Measurements from ENCODE around the gene AKT2. TPM values are rescaled to one million over a fixed set of nuclear protein-coding genes. Genes with fewer than 3 reads are reported as not detected.
A peak's percentile ranks its signal among the peaks of the same experiment; 100 is the strongest.

The AKT2 gene
- total RNA-seq, 6 experiments from 2014 or later, result 83.2 to 132 (median 107) TPM

- TF ChIP-seq POLR2A (IDR thresholded peaks at IDR 0.05), result no peak
- TF ChIP-seq CTCF (IDR thresholded peaks at IDR 0.05), result no peak
- H3K27me3 ChIP-seq, result no peaks in the 10 kb centered on the region
- H3K4me1 ChIP-seq, result peaks cover 0 to 5% (median 0%) of the 10 kb centered on the region in 4 donors
- WGBS (ENCODE audit: insufficient coverage, low coverage, low lambda C conversion rate, missing lambda C conversion rate), result 93% methylated on average over 3 of the region's 3 CpGs
- H3K4me3 ChIP-seq, result no peak overlapping the region
- ATAC-seq (no peak), DNase-seq (no peak)
- intact Hi-C loops (cut with DNase I), result no loop called here
- no peaks in the 10 kb centered on the region for H3K9me3 ChIP-seq
- no peaks in the 10 kb centered on the region for H3K36me3 ChIP-seq
- H3K27ac ChIP-seq, result no peak overlapping the region
Observed at GRCh38 chr19:40193587-40193849, 91.6 kb downstream of the AKT2 start.

GRCh38 chr19:40192758-40193586 is 92.2 kb downstream of the AKT2 start:
- H3K36me3 ChIP-seq, result no peaks in the 10 kb centered on the region
- H3K4me1 ChIP-seq, result peaks cover 0 to 5% (median 0%) of the 10 kb centered on the region in 4 donors
- ATAC-seq (no peak), DNase-seq (no peak)
- TF ChIP-seq POLR2A (IDR thresholded peaks at IDR 0.05) (no peak), CTCF (IDR thresholded peaks at IDR 0.05) (no peak)
- no peaks in the 10 kb centered on the region for H3K9me3 ChIP-seq
- WGBS (ENCODE audit: insufficient coverage, low coverage, low lambda C conversion rate, missing lambda C conversion rate), result 60% methylated on average over 1 of the region's 5 CpGs
- H3K27me3 ChIP-seq, result no peaks in the 10 kb centered on the region
- no peak overlapping the region for H3K4me3 ChIP-seq
- intact Hi-C loops (cut with DNase I), result no loop called here
- H3K27ac ChIP-seq, result no peak overlapping the region

- no peaks in the 10 kb centered on the region for H3K36me3 ChIP-seq
- DNase-seq, result peak in 1 of 3 donors; percentile 37
- H3K4me1 ChIP-seq, result peaks cover 0 to 5% (median 0%) of the 10 kb centered on the region in 4 donors
- H3K27me3 ChIP-seq, result no peaks in the 10 kb centered on the region
- peak overlapping the region in 1 of 3 donors; percentile 94 for H3K27ac ChIP-seq
- H3K9me3 ChIP-seq, result no peaks in the 10 kb centered on the region
- ATAC-seq, result peak; percentile 4 to 22 (median 11)
- intact Hi-C loops (cut with DNase I), result no loop called here
- TF ChIP-seq POLR2A (IDR thresholded peaks at IDR 0.05) (no peak), CTCF (IDR thresholded peaks at IDR 0.05) (no peak)
- 60% methylated on average over 1 of the region's 62 CpGs for WGBS (ENCODE audit: insufficient coverage, low coverage, low lambda C conversion rate, missing lambda C conversion rate)
- H3K4me3 ChIP-seq, result peak overlapping the region; percentile 64 to 99 (median 80)
Observed at GRCh38 chr19:40191836-40192646, 93.1 kb downstream of the AKT2 start.

GRCh38 chr19:40190891-40191835 is 94.0 kb downstream of the AKT2 start, which contains the start of gene MAP3K10:
TSS of gene MAP3K10 (plus strand) at chr19:40191426. CDS start at chr19:40192032, 606 bp downstream.
- Histone ChIP-seq H3K27ac (peak within 1 kb of the TSS; percentile 90 to 94 (median 90)), H3K9me3 (no peaks in the 10 kb centered on the region), H3K27me3 (no peaks in the 10 kb centered on the region), H3K4me1 (peaks cover 0 to 5% (median 0%) of the 10 kb centered on the region in 4 donors), H3K36me3 (no peaks in the 10 kb centered on the region), H3K4me3 (peak within 1 kb of the TSS; percentile 73 to 99 (median 80))
- TF ChIP-seq POLR2A (IDR thresholded peaks at IDR 0.05) (peak; percentile 47), CTCF (IDR thresholded peaks at IDR 0.05) (no peak)
- intact Hi-C loops (cut with DNase I), result no loop called here
- ATAC-seq (peak; percentile 93 to 96 (median 94)), DNase-seq (peak; percentile 80 to 85 (median 80))
- 0% methylated on average over 35 of the region's 116 CpGs for WGBS (ENCODE audit: insufficient coverage, low coverage, low lambda C conversion rate, missing lambda C conversion rate)

All from right lobe of liver (tissue), 6 donors.